Thyroid gland (tissue), 4 donors: ENCODE measurements around the gene OPN5.

ENCODE experiments used
- CTCF ChIP-seq, 6 experiments: fragments of 200-600 bp in 3 of 6; fragments of 450-650 bp in 3 of 6; sonication (generic) in 3 of 6; IDR thresholded peaks; one replicate each; pipeline ENCODE4 v1.5.1; 2016 to 2019; ENCODE audit warnings: antibody characterized with exemption in 6 of 6, mild to moderate bottlenecking in 2 of 6, inconsistent platforms in 1 of 6, moderate library complexity in 1 of 6
- POLR2A ChIP-seq, 2 donors: fragments of 450-650 bp; IDR thresholded peaks; one replicate each; pipeline ENCODE4 v1.6.1; 2017; ENCODE audit warnings: antibody characterized with exemption in 2 of 2, mild to moderate bottlenecking in 2 of 2, moderate library complexity in 1 of 2

DNA sequence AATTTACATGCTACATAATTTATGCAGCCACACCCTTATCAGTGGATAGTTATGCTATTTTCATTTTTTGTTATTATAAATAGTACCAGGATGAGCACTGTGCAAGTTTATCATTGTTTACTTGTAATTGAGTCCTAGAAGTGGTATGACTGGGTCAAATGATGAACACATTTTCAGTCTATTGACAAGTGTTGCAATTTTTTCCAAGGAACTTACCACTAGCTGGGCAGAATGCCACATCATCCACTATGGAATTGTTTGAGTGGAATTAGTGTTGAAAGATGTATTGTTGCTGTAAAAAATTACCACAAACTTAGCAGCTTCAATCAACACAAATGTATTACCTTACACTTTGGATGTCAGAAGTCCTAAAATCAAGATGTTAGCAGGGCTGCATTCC lies 38.1 kb upstream of the OPN5 start:
- TF ChIP-seq POLR2A (IDR thresholded peaks at IDR 0.05) = no peak
- TF ChIP-seq CTCF (IDR thresholded peaks at IDR 0.05) = no peak
